SU-DHL-6 (cell line): ENCODE data around the gene ALDH1A3.

Experiments used
- CTCF ChIP-seq: fragments of 200-600 bp; sonication (generic); IDR thresholded peaks from one replicate; pipeline ENCODE4 v1.5.1; 2017; ENCODE audit warnings: antibody characterized with exemption, mild to moderate bottlenecking, low read length, moderate library complexity; ENCODE audit not compliant: insufficient read depth, poor library complexity, severe bottlenecking
- EZH2phosphoT487 ChIP-seq: fragments of 200-600 bp; sonication (generic), shearing (Covaris generic); conservative IDR thresholded peaks from 2 replicates; pipeline ENCODE4 v1.6.1; 2018; ENCODE audit warnings: mild to moderate bottlenecking, antibody characterized with exemption, low read length, moderate library complexity, mixed read lengths

- TF ChIP-seq CTCF: no peak
- no peak for TF ChIP-seq EZH2phosphoT487
Observed at GRCh38 chr15:100890850-100891249, 11.2 kb downstream of the ALDH1A3 start.
